Subcutaneous adipose tissue (tissue), 4 donors: ENCODE results near the gene ECE1. TPM values are rescaled to one million over a fixed set of nuclear protein-coding genes. Genes with fewer than 3 reads are reported as not detected.

Experiments used
- total RNA-seq, 4 donors: library from RNA; depleted of rRNA; stranded (reverse); fragments of >200 nt; gene quantifications; one replicate each; pipeline ENCODE4 v1.1.0, GENCODE V29; 2016
- TF ChIP-seq, protein P1 (sequence below): fragments of 450-650 bp; IDR thresholded peaks from one replicate; pipeline ENCODE4 v1.5.1; 2016; ENCODE audit warnings: low read depth, mild to moderate bottlenecking, control low read depth, antibody characterized with exemption, moderate library complexity

ECE1 gene
- total RNA-seq, 4 donors from 2014 or later: 75.7 to 188 (median 96.7) TPM

DNA sequence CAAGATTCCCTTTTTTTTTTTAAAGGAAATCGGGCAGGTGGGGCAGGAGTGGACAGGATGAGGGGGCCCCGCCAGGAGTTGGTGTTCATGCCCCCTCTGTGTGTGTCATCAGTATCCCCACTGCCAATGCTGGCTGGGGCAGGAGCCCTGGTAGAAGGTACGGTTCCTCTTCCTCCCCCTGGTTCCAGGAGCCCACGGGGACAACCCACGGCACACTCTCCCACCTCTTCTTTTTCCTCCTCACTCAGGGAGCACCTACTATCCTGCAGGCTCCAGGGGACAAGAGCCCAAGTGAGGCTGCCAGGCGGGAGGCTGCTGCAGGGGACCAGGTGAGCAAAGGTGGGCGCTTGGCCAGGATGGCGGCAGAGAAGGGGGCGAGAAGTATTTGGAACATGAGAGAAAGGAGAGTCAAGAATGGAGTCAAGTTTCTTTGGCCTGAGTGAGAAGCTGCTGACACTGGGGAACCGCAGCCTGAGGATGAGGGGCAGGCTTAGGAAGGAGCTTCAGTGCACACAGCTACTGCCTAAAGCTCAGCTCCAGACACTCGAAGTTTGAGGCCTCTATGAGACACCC, 26.5 kb downstream of the ECE1 start:
- TF ChIP-seq, protein P1, sequence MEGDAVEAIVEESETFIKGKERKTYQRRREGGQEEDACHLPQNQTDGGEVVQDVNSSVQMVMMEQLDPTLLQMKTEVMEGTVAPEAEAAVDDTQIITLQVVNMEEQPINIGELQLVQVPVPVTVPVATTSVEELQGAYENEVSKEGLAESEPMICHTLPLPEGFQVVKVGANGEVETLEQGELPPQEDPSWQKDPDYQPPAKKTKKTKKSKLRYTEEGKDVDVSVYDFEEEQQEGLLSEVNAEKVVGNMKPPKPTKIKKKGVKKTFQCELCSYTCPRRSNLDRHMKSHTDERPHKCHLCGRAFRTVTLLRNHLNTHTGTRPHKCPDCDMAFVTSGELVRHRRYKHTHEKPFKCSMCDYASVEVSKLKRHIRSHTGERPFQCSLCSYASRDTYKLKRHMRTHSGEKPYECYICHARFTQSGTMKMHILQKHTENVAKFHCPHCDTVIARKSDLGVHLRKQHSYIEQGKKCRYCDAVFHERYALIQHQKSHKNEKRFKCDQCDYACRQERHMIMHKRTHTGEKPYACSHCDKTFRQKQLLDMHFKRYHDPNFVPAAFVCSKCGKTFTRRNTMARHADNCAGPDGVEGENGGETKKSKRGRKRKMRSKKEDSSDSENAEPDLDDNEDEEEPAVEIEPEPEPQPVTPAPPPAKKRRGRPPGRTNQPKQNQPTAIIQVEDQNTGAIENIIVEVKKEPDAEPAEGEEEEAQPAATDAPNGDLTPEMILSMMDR: no peak

DNA sequence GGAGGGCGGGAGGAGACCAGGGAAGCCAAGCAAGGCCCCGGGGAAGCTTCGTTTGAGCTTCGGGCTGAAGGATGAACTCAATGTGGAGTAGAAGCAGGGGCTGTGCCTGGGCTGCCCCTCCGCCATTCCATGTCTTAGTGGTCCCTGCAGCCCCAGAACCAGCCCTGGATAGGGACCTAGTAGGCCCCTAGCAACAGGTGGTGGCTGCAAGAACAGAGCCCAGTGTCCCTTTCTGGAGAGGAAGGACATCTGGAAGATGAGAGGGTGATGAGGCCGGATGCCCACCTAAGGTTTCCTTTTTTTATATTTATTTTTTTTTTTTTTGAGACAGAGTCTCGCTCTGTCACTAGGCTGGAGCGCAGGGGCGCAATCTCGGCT, 27.2 kb downstream of the ECE1 start:
- TF ChIP-seq, protein P1: no peak

DNA sequence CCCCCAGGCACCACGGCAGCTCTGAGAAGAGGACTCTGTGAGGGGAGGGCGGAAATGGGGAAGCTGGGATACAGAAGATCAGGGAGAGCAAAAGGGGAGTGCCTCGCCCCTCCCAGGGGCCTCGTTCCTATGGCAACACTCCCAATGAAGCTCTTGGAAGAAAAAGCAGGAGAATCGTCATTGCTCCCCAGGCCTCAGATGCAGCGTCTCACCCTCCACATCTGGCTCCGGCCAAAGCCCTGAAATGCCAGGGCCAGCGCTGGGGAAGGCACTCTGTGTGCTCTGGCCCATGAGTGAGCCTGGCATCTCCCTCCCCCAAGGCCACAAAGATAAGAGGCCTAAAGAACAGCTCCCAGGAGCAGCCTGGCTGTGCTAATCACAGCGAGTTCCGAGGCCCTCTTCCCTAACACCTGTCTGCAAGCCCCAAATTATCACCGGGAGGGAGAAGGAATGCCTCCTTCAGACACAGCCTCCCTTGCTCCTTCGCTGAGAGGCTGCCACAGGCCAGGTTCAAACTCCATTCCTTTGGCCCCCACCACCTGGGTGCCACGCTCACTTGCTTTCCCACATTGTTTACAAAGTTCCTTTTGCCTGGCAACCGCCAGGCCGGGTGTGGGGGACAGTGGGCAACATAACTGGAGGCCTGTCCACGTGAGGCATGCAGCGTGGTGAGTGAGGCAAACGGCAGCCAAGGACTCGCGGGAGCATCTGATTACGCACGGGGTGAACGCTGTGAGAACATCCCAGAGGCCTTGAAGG, 27.8 kb downstream of the ECE1 start:
- TF ChIP-seq, protein P1: no peak

DNA sequence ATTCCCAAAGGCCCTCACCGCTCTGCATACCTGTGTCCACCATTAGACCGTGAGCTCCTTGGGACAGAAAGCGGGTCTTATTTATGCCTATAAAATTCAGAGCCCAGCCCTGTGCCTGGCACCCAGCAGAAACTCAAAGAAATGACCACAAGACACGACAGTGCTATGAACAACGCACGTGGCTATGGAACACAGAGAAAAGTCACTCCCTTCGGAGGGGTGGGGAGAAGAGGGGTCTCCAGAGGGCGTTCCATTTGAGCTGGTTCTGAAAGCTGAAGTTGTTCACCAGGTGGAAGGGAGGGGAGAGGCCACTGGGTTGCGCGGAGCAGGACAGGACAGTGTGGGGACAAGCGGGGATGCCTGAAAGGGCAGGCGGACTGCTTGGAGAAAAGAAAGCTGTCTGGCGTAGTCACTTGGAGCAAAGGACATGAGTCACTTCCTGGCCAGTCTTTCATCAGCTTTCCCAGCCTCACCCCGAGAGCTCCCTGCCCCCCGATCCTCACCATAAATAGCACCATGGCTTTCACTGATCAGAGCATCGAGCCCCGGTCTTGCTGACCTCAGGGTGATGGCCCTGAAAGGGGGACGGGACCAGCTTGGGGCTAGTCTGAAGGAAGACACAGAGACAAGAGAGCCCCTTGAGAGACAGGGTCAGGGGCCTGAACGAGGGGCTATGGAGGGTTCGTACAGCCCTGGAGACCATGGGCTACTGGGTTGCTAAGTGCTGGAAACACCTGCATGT, 28.5 kb downstream of the ECE1 start:
- TF ChIP-seq, protein P1: no peak

DNA sequence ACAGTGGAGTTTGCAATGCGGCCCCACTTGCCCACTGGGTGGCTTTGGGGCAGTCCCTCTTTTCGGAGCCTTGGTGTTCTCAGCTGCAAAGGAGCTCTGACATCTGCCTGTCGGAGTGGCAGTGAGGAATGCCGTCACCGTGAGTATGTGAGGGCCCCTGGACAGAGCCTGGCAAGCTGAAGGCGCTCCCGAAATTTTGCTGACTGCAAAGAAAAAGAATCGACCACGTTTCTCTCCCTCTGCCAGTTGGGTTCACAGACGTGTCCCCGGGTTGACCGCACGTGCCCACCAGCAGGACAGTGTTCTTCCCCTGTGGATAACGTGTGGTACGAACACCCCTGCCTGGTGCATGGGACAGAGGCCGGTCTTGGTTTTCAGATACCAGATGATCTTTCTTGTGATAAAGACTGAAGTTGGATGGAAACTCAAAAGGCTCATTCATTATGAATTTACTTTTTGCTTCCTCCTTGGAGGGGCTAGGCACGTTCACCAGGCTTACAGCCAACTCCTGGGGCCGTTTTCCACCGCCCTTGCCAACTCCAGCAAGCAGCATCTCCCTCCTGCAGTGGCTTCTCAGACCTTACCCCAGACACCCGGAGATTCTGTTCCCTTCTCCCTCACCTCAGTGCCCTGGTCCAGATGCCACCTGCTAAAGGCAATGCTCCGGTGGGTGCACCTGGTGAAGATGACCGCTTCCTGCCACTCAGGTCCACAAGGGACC, 29.7 kb downstream of the ECE1 start:
- TF ChIP-seq, protein P1: no peak

DNA sequence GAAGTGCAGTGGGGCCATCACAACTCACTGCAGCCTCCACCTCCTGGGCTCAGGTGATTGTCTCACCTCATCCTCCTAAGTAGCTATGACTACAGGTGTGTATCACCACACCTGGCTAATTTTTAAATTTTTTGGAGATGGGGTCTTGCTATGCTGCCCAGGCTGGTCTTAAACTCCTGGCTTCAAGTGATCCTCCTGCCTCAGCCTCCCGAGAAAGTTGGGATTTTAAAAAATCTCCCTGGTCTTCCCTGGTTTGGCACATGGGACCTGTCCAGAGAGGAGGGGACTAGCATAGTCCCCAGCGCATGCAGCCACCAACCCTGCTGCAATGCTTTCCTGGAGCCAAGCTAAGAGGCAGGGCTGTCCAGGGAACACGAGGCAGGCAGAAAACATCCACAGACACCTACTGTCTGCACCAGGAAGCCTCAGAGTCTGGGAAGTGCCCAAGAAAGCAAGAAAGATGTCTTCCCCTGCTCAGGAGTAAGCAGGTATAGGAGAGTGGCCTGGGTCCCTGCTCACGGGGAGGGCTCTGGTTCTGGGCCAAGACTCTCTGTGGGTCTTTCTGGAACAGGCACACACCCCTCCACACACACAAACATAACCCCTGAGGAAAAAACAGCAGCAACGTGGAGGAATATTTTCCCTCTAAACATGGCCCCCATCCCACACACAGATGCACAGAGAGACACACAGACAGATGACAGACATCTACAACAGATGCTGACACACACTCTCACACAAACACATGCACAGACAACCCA, 30.8 kb downstream of the ECE1 start:
- TF ChIP-seq, protein P1: no peak
